Measurements from ENCODE around the gene SWAP70. TPM values are rescaled to one million over a fixed set of nuclear protein-coding genes. Genes with fewer than 3 reads are reported as not detected.

Gene SWAP70
- total and polyA plus RNA-seq, 2 of the 8 experiments (the other 6 are each of a cell fraction or from before 2014, with no cell fraction given) = 14.8 to 37.5 TPM

GRCh38 chr11:9755561-9756185 is 91.8 kb downstream of the SWAP70 start:
- no peak overlapping the region for H3K4me2 ChIP-seq (ENCODE audit: insufficient read depth in 1 of 2, low read depth in 2 of 2, low read length in 2 of 2)

More at GRCh38 chr11:9755561-9756185, 91.8 kb downstream of the SWAP70 start:
- Histone ChIP-seq H2BK15ac (ENCODE audit: low read length) (no peak overlapping the region; the same call in 1 of the 2 replicates), H3K27ac (ENCODE audit: low read depth, low read length) (no peak overlapping the region), H4K20me1 (replicated peaks in 1 of 2; ENCODE audit: control insufficient read depth in 1 of 2, insufficient read depth in 2 of 2, low read length in 2 of 2) (no peaks in the 10 kb centered on the region), H3K79me2 (ENCODE audit: control insufficient read depth in 1 of 2, insufficient read depth in 2 of 2, low read length in 2 of 2) (no peaks in the 10 kb centered on the region), H2AK5ac (ENCODE audit: low read depth, low read length) (peak overlapping the region; percentile 42; the same call in 1 of the 2 replicates), H3K9me3 (ENCODE audit: insufficient read depth in 2 of 2, low read depth in 1 of 2, low read length in 1 of 2) (no peaks in the 10 kb centered on the region), H3K27me3 (replicated peaks in 1 of 4; ENCODE audit: control insufficient read depth in 3 of 4, extremely low read depth in 1 of 4, insufficient read depth in 3 of 4, low read length in 3 of 4) (no peaks in the 10 kb centered on the region), H3K23ac (ENCODE audit: insufficient read length) (no peak overlapping the region), H4K91ac (replicated peaks; ENCODE audit: insufficient read length, low read length) (no peak overlapping the region), H4K8ac (ENCODE audit: extremely low read depth, insufficient read depth, low read length) (no peak overlapping the region), H3K14ac (ENCODE audit: insufficient read length) (no peak overlapping the region), H2AFZ (ENCODE audit: low read length) (no peak overlapping the region), H3K36me3 (ENCODE audit: control insufficient read depth in 2 of 4, insufficient read depth in 4 of 4, low read length in 3 of 4) (peaks cover 0 to 9% (median 4%) of the 10 kb centered on the region in 4 experiments; a peak in 3 of 8 replicates), H3K4me1 (replicated peaks in 1 of 4; ENCODE audit: control insufficient read depth in 3 of 4, insufficient read depth in 4 of 4, low read length in 3 of 4) (peaks cover 0 to 20% (median 14%) of the 10 kb centered on the region in 4 experiments; a peak in 6 of 7 replicates), H2BK120ac (replicated peaks; ENCODE audit: low read depth, low read length) (no peak overlapping the region), H3K4me3 (ENCODE audit: extremely low read depth in 1 of 4, insufficient read depth in 2 of 4, low read depth in 3 of 4, low read length in 4 of 4) (no peak overlapping the region), H3K23me2 (ENCODE audit: low read depth, low read length) (peaks cover 5% of the 10 kb centered on the region), H3K4ac (replicated peaks; ENCODE audit: insufficient read length, low read depth, low read length) (no peak overlapping the region), H2BK12ac (ENCODE audit: low read depth, low read length) (no peak overlapping the region), H4K5ac (ENCODE audit: insufficient read length, low read depth, low read length) (no peak overlapping the region), H3K18ac (ENCODE audit: extremely low read depth, low read length) (peak overlapping the region; percentile 38; the same call in 1 of the 2 replicates), H3K56ac (replicated peaks; ENCODE audit: insufficient read length, low read depth, low read length) (no peak overlapping the region), H2BK5ac (ENCODE audit: low read depth, low read length) (0 out of 2 replicates have a peak overlapping the region, but pooled peaks have one; percentile 5), H2BK20ac (ENCODE audit: low read length) (no peak overlapping the region), H3K9ac (replicated peaks in 1 of 4; ENCODE audit: extremely low read depth in 1 of 4, low read depth in 3 of 4, low read length in 3 of 4) (no peak overlapping the region), H3K79me1 (ENCODE audit: low read depth, low read length) (no peaks in the 10 kb centered on the region)
- POLR2A ChIA-PET (ENCODE audit: partially characterized antibody) = interaction anchor here (0.9 to 1.4 kb wide), 4 partner anchors 10 to 552 kb away, joined by 3 to 5 read pairs (median 4); no protein-coding TSS in a partner anchor
- CTCF ChIA-PET (ENCODE audit: partially characterized antibody) = interaction anchor here (1.5 to 1.8 kb wide), 2 partner anchors 217 to 981 kb away, joined by 3 read pairs; no protein-coding TSS in a partner anchor
- DNase-seq (ENCODE audit: low read depth in 1 of 2, low spot score in 2 of 2) (no peak), FAIRE-seq (no peak)
- TF ChIP-seq POU5F1 (IDR thresholded peaks at IDR 0.05; ENCODE audit: low read depth, low read length) (no peak), GABPA (IDR thresholded peaks at IDR 0.05; ENCODE audit: borderline replicate concordance, insufficient read depth, low read length) (no peak), RFX5 (IDR thresholded peaks at IDR 0.05; ENCODE audit: borderline replicate concordance, low read depth, low read length) (no peak), GTF2F1 (IDR thresholded peaks at IDR 0.05; ENCODE audit: borderline replicate concordance, low read depth, low read length) (no peak), KDM4A (IDR thresholded peaks at IDR 0.05; ENCODE audit: low read depth, low read length, severe bottlenecking) (no peak), TAF7 (optimal IDR thresholded peaks at IDR 0.05; ENCODE audit: borderline replicate concordance, low read depth, low read length) (no peak), CEBPB (IDR thresholded peaks at IDR 0.05; ENCODE audit: low read depth, low read length) (no peak), EGR1 (IDR thresholded peaks at IDR 0.05; ENCODE audit: borderline replicate concordance, low read depth, low read length) (no peak), JUND (IDR thresholded peaks at IDR 0.05; ENCODE audit: low read length) (no peak), ATF3 (IDR thresholded peaks at IDR 0.05; ENCODE audit: insufficient read depth, low read depth, low read length) (no peak)
- 87% methylated on average over 4 of the region's 7 CpGs; no CpG with 5 or more reads in 1 of the 2 experiments for WGBS, 2 experiments (ENCODE audit: extremely low coverage in 1 of 2, insufficient coverage in 1 of 2, insufficient read length in 1 of 2, insufficient replicate concordance in 2 of 2, low coverage in 1 of 2, low lambda C conversion rate in 2 of 2, missing lambda C conversion rate in 1 of 2)
